GM19193 (cell line): ENCODE measurements around the gene PPCDC.

Experiments
- POLR2A ChIP-seq: IDR thresholded peaks from 4 replicates; pipeline ENCODE4 v1.6.1; 2011; ENCODE audit not compliant: insufficient read depth, insufficient read length; ENCODE audit errors: extremely low read depth

The PPCDC gene

DNA sequence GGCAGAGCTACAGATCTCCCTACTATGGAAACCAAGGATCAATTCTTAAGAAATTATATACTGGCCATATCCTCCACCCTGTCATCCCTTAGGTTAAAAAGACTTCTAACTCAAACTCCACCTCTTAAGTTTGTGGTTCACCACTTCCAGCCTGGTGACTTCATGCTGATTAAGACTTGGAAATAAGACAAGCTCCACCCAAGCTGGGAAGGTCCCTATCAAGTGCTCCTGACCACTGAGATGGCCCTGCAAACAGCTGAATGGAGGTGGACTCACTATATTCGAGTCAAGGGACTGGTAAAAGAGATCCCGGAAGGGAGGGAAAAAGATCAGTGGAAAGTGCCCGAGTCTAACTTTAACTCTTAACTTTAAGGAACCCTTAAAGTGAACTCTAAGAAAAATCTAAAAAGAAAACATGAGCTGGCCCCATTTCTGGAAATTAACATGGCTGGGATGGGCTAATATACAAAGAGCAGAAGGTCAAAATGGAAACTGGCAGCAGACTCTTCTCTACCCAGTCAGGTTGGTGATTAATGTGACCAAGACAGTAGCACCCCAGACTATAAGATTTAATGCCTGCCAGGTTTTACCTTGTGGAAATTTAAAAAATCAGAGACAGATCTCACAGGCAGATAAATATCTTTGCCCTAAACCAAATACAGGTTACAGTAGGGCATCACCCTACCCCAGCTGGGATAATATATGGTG, 43.9 kb downstream of the PPCDC start:
- TF ChIP-seq POLR2A: no peak

DNA sequence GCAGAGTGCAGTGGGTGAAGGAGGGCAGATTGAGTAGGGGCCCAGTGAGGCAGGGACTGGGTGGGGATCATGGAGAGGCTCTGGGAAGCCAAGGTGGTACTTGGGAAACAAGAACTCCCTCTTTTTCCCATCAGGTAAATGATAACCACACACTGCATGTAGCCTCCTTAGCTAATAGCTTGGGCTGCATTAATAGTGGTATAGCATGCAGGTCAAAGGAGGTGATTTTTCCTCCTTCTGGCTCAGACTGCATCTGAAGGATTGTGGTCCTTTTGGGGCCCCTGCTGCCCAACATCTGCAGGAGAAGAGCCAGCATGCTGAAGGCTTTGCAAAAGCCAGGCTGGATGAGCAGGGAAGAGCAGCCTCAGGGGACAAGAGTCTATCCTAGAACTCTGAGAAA, 45.4 kb downstream of the PPCDC start:
- TF ChIP-seq POLR2A: no peak

DNA sequence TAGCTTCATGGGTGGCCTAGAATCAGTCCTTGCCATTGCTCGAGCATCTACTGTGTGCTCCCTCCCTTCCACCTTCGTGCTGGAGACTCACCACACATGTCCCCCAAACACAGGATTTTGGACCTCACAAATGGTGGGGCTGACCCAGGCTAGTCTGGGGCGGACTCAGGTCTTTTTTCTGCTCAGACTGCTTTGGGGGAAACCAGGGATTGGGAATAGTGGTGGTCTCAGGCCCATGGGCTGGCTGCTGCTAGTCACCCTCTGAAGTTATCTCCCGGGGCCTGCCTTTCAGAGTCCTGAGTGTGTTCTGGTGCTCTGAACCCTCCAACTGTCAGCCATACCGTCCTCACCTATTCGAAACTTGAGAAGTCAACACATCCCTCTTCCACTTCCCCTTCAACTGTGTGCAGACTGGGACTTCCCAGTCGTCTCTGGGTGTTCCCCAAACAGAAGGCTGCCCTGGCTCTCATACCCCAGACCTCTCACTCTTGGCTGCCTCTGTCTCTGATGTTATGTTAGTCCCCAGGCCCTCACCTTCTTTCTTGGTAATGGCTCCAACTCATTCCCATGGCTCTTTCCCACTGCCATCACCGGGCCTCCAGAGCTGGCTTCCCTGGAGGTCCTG, 46.0 kb downstream of the PPCDC start:
- peak; percentile 38 for TF ChIP-seq POLR2A

DNA sequence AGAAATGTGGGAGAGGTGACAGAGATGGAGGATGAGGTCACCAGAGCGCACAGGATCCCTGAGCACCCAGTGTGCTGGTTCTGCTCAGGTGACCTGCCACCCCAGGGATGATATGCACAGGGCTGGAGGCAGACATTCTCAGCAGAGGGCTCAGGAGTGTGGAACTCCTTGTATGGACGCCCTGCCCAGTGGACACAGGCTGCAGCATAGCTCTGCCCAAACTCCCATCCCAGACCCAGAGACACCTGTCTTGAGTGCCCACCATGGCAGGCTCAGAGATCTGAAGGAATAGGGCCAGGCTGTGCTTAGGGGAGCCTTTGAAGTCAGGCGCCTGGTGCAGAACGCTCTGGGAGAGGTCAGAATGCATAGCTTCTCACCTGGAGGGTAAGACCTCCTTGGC, 47.3 kb downstream of the PPCDC start:
- no peak for TF ChIP-seq POLR2A

DNA sequence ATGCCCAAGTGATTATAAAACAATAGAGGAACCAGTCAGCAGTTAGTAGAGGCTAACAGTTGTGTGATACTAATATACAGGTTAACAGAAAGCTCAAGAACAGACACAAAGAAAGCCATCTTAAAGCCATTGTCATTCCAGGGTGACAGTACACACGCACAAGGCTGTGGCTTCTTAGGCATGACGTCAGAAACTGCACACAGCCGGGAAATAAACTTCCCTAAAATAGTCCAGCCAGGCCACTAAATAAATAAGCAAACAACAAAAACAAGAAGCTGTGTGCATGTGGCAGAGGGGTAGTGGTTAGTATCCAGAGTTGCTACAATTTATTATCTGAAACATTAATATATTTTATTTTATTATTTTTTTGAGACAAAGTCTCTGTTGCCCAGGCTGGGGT, 49.8 kb downstream of the PPCDC start:
- no peak for TF ChIP-seq POLR2A

DNA sequence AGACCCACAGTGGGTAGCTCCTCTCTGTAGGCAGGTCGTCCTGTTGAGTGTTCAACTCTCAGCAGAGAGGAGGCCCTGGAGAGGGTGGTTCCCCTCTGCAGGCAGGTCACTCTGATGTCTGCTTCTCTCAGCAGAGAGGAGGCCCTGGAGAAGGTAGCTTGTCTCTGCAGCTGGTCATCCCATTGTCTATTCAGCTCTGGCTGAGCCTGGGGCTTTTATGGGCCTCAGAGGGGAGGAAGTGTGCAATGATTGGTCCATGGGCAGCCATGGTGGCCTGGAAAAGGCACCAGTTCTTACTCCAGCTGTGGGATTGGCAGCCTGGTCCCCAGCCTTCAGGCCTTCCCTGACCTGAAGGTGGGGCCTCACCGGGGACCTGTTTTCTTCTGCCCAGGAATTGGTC, 52.9 kb downstream of the PPCDC start:
- TF ChIP-seq POLR2A: no peak

DNA sequence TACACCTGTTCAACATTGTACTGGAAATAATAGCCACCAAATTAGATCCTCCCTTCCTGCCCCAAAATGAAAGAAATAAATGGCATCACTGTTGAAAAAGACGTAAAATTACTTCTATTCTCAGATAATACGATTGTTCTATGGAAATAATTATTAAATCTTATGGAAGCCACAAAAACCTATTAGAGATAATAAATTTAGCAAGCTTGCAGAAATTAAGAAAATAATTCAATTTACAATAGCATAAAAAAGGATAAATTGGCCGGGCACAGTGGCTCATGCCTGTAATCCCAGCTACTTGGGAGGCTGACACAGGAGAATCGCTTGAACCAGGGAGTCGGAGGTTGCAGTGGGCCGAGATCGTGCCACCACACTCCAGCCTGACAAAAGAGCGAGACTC, 57.8 kb downstream of the PPCDC start:
- TF ChIP-seq POLR2A: no peak

DNA sequence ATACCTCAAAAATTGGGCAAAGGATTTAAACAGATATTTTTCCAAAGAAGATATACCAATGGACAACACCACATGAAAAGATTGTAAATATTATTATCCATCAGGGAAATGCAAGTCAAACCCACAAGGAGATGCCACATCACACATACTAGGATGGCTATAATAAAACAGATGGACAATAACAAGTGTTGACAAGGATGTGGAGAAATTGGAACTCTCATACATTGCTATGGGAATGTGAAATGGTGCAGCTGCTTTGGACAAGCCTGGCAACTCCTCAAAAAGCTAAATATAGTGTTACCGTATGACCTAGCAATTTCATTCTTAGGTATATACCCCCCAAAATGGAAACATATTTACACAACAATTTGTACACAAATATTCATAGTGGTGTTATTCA, 59.3 kb downstream of the PPCDC start:
- no peak for TF ChIP-seq POLR2A

GRCh38 chr15:75089456-75090387, 66.3 kb downstream of the PPCDC start:
- TF ChIP-seq POLR2A: no peak

DNA sequence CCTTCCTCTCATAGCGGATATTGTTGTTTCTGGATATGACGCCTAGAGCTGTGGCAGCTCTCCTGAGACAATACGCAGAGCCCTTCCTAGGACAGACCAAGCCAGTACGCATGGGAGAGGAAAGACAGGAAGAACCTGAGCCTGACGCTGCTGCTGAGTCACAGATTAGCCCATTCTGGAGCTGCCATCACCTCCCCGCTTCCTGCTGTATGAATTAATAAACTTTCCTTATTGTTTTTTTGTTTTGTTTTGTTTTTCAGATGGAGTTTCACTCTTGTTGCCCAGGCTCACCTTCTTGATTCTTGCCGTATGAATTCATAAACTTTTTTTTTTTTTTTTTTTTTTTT, 67.0 kb downstream of the PPCDC start:
- TF ChIP-seq POLR2A: no peak

- TF ChIP-seq POLR2A: no peak
These were observed 68.4 kb downstream of the PPCDC start for GRCh38 chr15:75091814-75092213.

DNA sequence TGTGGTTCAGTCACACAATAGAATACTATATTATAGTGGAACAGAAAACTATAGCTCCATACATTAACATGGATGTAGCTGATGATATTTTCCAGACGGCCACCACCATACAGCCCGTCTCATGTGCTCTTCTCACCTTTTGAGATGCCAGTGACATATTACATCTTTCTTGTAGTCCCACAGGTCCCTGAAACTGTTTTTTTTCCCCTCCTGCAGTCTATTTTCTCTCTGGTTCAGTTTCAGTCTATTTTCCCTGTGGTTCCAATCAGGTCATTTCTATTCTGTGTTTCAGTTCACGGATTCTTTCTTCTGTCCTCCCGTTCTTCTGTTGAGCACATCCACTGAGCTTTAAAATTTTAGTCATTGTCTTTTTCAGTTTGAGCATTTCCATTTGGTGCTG, 72.2 kb downstream of the PPCDC start:
- no peak for TF ChIP-seq POLR2A

GRCh38 chr15:75097939-75098338, 74.5 kb downstream of the PPCDC start:
- no peak for TF ChIP-seq POLR2A

- no peak for TF ChIP-seq POLR2A
These were observed 75.0 kb downstream of the PPCDC start for GRCh38 chr15:75098404-75098803.
